Aorta (tissue), 5 donors: ENCODE measurements around the gene MRTFA. TPM values are rescaled to one million over a fixed set of nuclear protein-coding genes. Genes with fewer than 3 reads are reported as not detected.
A peak's percentile ranks its signal among the peaks of the same experiment; 100 is the strongest.

Experiments used
- ATAC-seq: fragments of 200-7000 bp; cut with Tn5 transposase; one replicate; pipeline ENCODE4 v1.9.1; 2022; ENCODE audit warnings: moderate library complexity; ENCODE audit not compliant: low FRiP score
- DNase-seq, 2 donors: peaks; one replicate each; pipeline ENCODE4 v3.0.0-alpha.2; 2020
- H3K27ac ChIP-seq, 2 donors: one replicate each; pipeline ENCODE4 v1.5.1; 2013; ENCODE audit warnings: low read length in 2 of 2, mild to moderate bottlenecking in 2 of 2, moderate library complexity in 2 of 2, control low read depth in 1 of 2, inconsistent platforms in 1 of 2, low read depth in 1 of 2
- H3K27me3 ChIP-seq, 2 donors: one replicate each; pipeline ENCODE4 v1.6.1; 2013; ENCODE audit warnings: control low read depth in 1 of 2, low read length in 1 of 2, mild to moderate bottlenecking in 1 of 2, moderate library complexity in 1 of 2; ENCODE audit not compliant: insufficient read depth in 2 of 2, control insufficient read depth in 1 of 2
- H3K36me3 ChIP-seq, 2 donors: one replicate each; pipeline ENCODE4 v1.6.1; 2013; ENCODE audit warnings: control low read depth in 1 of 2, low read length in 1 of 2, mild to moderate bottlenecking in 1 of 2; ENCODE audit not compliant: insufficient read depth in 2 of 2, control insufficient read depth in 1 of 2
- H3K4me1 ChIP-seq, 2 donors: one replicate each; pipeline ENCODE4 v1.6.1; 2013; ENCODE audit warnings: low read length in 2 of 2, control low read depth in 1 of 2, mild to moderate bottlenecking in 1 of 2, moderate library complexity in 1 of 2; ENCODE audit not compliant: insufficient read depth in 2 of 2, control insufficient read depth in 1 of 2
- H3K4me3 ChIP-seq, 2 donors: one replicate each; pipeline ENCODE4 v1.5.1; 2013; ENCODE audit warnings: low read length in 2 of 2, control low read depth in 1 of 2, mild to moderate bottlenecking in 1 of 2
- H3K9me3 ChIP-seq: one replicate; pipeline ENCODE4 v1.6.1; 2013; ENCODE audit warnings: mild to moderate bottlenecking, low read length; ENCODE audit not compliant: control insufficient read depth
- WGBS, 2 donors: extraction: QIAGEN DNeasy Blood & Tissue Kit; methylation state at CpG; one replicate each; pipeline ENCODE4 v1.1.7; 2013; 5-methylcytosine and 5-hydroxymethylcytosine counted together
- intact Hi-C, 2 donors: fragments of 100-400 bp; cut with DNase I; formaldehyde crosslinking; loops; one replicate each; pipeline versions ENCODE4 v1.14.2 to v1.15.0; 2022
- polyA plus RNA-seq, 2 donors: library from polyadenylated mRNA; stranded (reverse); fragments of 200-250 nt; gene quantifications; one replicate each; pipeline ENCODE4 v1.2.3, GENCODE V29; 2013
- total RNA-seq, 2 donors: library from RNA; stranded (reverse); fragmentation: NEBNext Ultra II Directional; extraction: Animal tissue kit (Norgen Biotek cat#: 25700); gene quantifications; one replicate each; pipeline ENCODE4 v1.2.1, GENCODE V29; 2021
- donor health status: healthy with polysubstance abuse.
- donor health status: Bipolar disorder and iron deficiency.
- donor health status: DM: no; HTN: no; CAD: no.
- donor health status: DM: no; HTN: no; CAD: no.
- donor health status: DM: yes; HTN: yes; CAD: no.

Gene MRTFA
- total and polyA plus RNA-seq, 4 donors: 12.9 to 77.4 (median 51.9) TPM

GRCh38 chr22:40436505-40437431, 199.8 kb downstream of the MRTFA start:
- Histone ChIP-seq H3K27ac (no peak overlapping the region), H3K4me1 (peaks cover 0 to 3% of the 10 kb centered on the region in 2 donors), H3K36me3 (peaks cover 0 to 3% of the 10 kb centered on the region in 2 donors), H3K4me3 (peak overlapping the region in 1 of 2 donors; percentile 49), H3K9me3 (no peaks in the 10 kb centered on the region), H3K27me3 (no peaks in the 10 kb centered on the region)
- no peak for DNase-seq
- 13 to 21% methylated on average over 12 of the region's 12 CpGs for WGBS, 2 donors
- intact Hi-C loops: loop anchor here (2.0 to 5.0 kb wide), 2 partner anchors 51 to 210 kb away; no protein-coding TSS in a partner anchor
- ATAC-seq: peak; percentile 62

- no peak for DNase-seq
- H3K9me3 ChIP-seq: no peaks in the 10 kb centered on the region
- H3K36me3 ChIP-seq: peaks cover 0 to 2% of the 10 kb centered on the region in 2 donors
- WGBS, 2 donors: 90 to 96% methylated on average over 5 of the region's 5 CpGs
- H3K4me1 ChIP-seq: peaks cover 0 to 3% of the 10 kb centered on the region in 2 donors
- H3K27me3 ChIP-seq: no peaks in the 10 kb centered on the region
- H3K4me3 ChIP-seq: no peak overlapping the region
- H3K27ac ChIP-seq: no peak overlapping the region
- intact Hi-C loops: loop anchor here in 1 of 2 donors (5.0 kb wide), 1 partner anchor 53 kb away; no protein-coding TSS in a partner anchor
- ATAC-seq: no peak
Observed at GRCh38 chr22:40434745-40435144, 201.8 kb downstream of the MRTFA start.

GRCh38 chr22:40434106-40434505, 202.4 kb downstream of the MRTFA start:
- Histone ChIP-seq H3K4me1 (peaks cover 0 to 3% of the 10 kb centered on the region in 2 donors), H3K27ac (no peak overlapping the region)

GRCh38 chr22:40433416-40434090, 203.0 kb downstream of the MRTFA start:
- Histone ChIP-seq H3K4me1 (peaks cover 0 to 3% of the 10 kb centered on the region in 2 donors), H3K36me3 (peaks cover 0 to 5% of the 10 kb centered on the region in 2 donors), H3K4me3 (no peak overlapping the region), H3K9me3 (no peaks in the 10 kb centered on the region), H3K27ac (no peak overlapping the region), H3K27me3 (no peaks in the 10 kb centered on the region)
- intact Hi-C loops: no loop called here
- 75 to 79% methylated on average over 3 of the region's 3 CpGs for WGBS, 2 donors
- ATAC-seq: no peak
- DNase-seq: no peak

More at GRCh38 chr22:40434106-40434505, 202.4 kb downstream of the MRTFA start:
- peaks cover 0 to 5% of the 10 kb centered on the region in 2 donors for H3K36me3 ChIP-seq
- H3K4me3 ChIP-seq: no peak overlapping the region
- H3K9me3 ChIP-seq: no peaks in the 10 kb centered on the region
- DNase-seq (no peak), ATAC-seq (no peak)
- H3K27me3 ChIP-seq: no peaks in the 10 kb centered on the region
- 67 to 84% methylated on average over 3 of the region's 3 CpGs for WGBS, 2 donors
- intact Hi-C loops: no loop called here

- intact Hi-C loops: no loop called here
- peaks cover 0 to 5% of the 10 kb centered on the region in 2 donors for H3K36me3 ChIP-seq
- 88 to 95% methylated on average over 2 of the region's 2 CpGs for WGBS, 2 donors
Observed at GRCh38 chr22:40432625-40433024, 203.9 kb downstream of the MRTFA start.

DNA sequence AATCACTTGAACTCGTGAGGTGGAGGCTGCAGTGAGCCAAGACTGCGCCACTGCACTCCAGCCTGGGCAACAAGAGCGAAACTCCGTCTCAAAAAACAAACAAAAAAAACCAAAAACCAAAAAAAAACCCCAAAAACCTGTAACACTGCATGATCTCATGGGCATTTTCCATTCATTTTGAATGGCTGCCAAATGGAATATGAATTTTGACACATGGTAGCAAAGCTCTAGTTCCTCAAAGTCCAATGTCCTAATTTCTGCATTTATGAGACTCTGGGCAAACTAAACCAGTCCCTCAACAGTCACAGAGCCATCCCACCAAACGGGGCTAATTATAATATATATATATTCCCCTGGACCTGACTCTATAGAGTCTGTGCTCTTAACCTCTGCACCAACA, 204.4 kb downstream of the MRTFA start:
- Histone ChIP-seq H3K27me3 (no peaks in the 10 kb centered on the region), H3K9me3 (no peaks in the 10 kb centered on the region), H3K36me3 (peaks cover 0 to 5% of the 10 kb centered on the region in 2 donors), H3K4me1 (peaks cover 0 to under 1% of the 10 kb centered on the region in 2 donors), H3K4me3 (no peak overlapping the region), H3K27ac (no peak overlapping the region)
- no peak for DNase-seq
- no peak for ATAC-seq
- 55 to 63% methylated on average over 5 of the region's 5 CpGs for WGBS, 2 donors
- intact Hi-C loops: no loop called here

More at GRCh38 chr22:40432625-40433024, 203.9 kb downstream of the MRTFA start:
- H3K4me3 ChIP-seq: no peak overlapping the region
- no peak for DNase-seq
- ATAC-seq: no peak
- no peaks in the 10 kb centered on the region for H3K9me3 ChIP-seq
- H3K4me1 ChIP-seq: peaks cover 0 to 3% of the 10 kb centered on the region in 2 donors
- no peaks in the 10 kb centered on the region for H3K27me3 ChIP-seq
- no peak overlapping the region for H3K27ac ChIP-seq

DNA sequence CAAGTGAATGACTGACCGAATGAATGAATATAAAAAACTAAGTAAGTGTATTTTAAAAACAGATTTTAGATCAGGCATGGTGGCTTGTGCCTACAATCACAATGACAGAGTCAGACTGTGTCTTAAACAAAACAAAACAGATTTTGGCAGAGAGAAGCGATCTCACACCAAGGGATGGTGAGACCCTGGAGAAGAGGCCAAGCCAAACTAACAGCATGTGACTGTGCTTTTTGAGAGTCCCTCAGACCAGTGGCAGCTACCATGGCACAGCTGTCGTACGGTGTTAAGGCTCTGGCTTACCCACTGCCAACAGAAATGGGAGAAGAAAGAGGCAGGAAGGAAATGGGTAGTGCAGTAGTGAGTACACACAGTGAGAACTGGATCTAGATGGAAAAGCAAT, 205.5 kb downstream of the MRTFA start:
- Histone ChIP-seq H3K36me3 (peaks cover 0 to 8% of the 10 kb centered on the region in 2 donors), H3K4me1 (no peaks in the 10 kb centered on the region), H3K4me3 (no peak overlapping the region), H3K27me3 (no peaks in the 10 kb centered on the region), H3K9me3 (no peaks in the 10 kb centered on the region), H3K27ac (peak overlapping the region in 1 of 2 donors; percentile 3)
- intact Hi-C loops: no loop called here
- WGBS, 2 donors: 2 to 4% methylated on average over 4 of the region's 4 CpGs
- DNase-seq (no peak), ATAC-seq (no peak)

DNA sequence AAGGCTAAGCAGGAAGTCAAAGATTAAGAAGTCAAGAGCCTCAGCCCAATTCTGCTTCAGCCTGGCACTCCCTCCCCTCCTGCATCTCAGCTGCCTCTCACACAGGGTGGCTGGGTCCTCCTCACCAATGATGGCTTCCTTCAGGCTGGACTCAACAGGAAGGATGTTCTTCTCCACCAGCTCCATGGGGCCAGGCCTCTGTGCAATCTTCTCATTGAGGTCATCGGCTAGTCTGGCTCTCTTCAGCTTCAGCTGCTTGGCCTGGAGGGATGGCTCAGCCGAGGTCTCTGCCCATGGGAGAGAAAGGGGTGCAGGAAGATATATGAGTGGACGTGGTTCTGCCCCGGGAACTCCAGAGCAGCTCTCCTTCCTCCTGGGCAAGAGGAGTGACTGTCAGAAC, 207.0 kb downstream of the MRTFA start:
- peaks cover 0 to 8% of the 10 kb centered on the region in 2 donors for H3K36me3 ChIP-seq
- H3K27ac ChIP-seq: no peak overlapping the region
- H3K9me3 ChIP-seq: no peaks in the 10 kb centered on the region
- ATAC-seq (no peak), DNase-seq (no peak)
- no peak overlapping the region for H3K4me3 ChIP-seq
- H3K4me1 ChIP-seq: no peaks in the 10 kb centered on the region
- H3K27me3 ChIP-seq: no peaks in the 10 kb centered on the region
- intact Hi-C loops: no loop called here
- WGBS, 2 donors: 92 to 93% methylated on average over 4 of the region's 4 CpGs
